K562 (cell line): Measurements from ENCODE around the gene IKBKE. TPM values are rescaled to one million over a fixed set of nuclear protein-coding genes. Genes with fewer than 3 reads are reported as not detected.

Experiments used
- ATAC-seq: fragments of 200-7000 bp; cut with Tn5 transposase; 3 replicates; pipeline ENCODE4 v1.9.1; 2020; ENCODE audit warnings: moderate library complexity
- BruUV-seq: library from RNA; stranded (reverse); fragments of 400-500 nt; replicated peaks from 2 replicates; lab custom pipeline; 2021; lab: Mats Ljungman, UMichigan
- CTCF ChIA-PET: fragments of 300-600 bp; formaldehyde crosslinking; extraction: SDS; loops from one replicate; lab custom pipeline; 2021; ENCODE audit warnings: low intra/inter-chr PET ratio; lab: Yijun Ruan, JAX
- POLR2A ChIA-PET: fragments of 300-600, 350-650 bp; sonication (Branson Sonifier 250); formaldehyde crosslinking; extraction: SDS; loops from one replicate; lab custom pipeline; 2021; ENCODE audit warnings: antibody characterized with exemption, inconsistent platforms; lab: Yijun Ruan, JAX
- DNase-seq, 4 experiments: peaks; one replicate each; pipeline versions ENCODE4 v3.0.0 to v3.0.0-alpha.2; 2011 to 2018; ENCODE audit warnings: low spot score in 3 of 4, mixed read lengths in 3 of 4; ENCODE audit errors: extremely low read depth in 1 of 4
- FAIRE-seq: peaks from 2 replicates; lab custom pipeline; 2011; peaks lifted over from hg19 to GRCh38; lab: Jason Lieb, UNC
- H2AFZ ChIP-seq: 2 replicates; pipeline ENCODE4 v1.6.0; 2011; ENCODE audit warnings: low read depth, low read length, control low read depth, inconsistent platforms
- H3K27ac ChIP-seq: fragments of 200-600 bp; 3 replicates; pipeline ENCODE4 v1.8.0; 2011; ENCODE audit warnings: low read depth, mild to moderate bottlenecking, control low read depth, inconsistent platforms, low read length, moderate library complexity, mixed read lengths; ENCODE audit errors: extremely low read depth
- H3K27me3 ChIP-seq, 2 experiments: fragments of 300-600 bp in 1 of 2; 2 replicates in 1 of 2; 3 replicates in 1 of 2; pipeline versions ENCODE4 v1.6.0 to v1.8.0; 2011; ENCODE audit warnings: inconsistent platforms in 2 of 2, low read length in 2 of 2, mild to moderate bottlenecking in 1 of 2, mixed read lengths in 1 of 2, moderate library complexity in 1 of 2; ENCODE audit not compliant: control insufficient read depth in 2 of 2, insufficient read depth in 2 of 2
- H3K36me3 ChIP-seq: fragments of 300-600 bp; 3 replicates; pipeline ENCODE4 v1.8.0; 2011; ENCODE audit warnings: mild to moderate bottlenecking, low read length, inconsistent platforms; ENCODE audit not compliant: control insufficient read depth, insufficient read depth
- H3K4me1 ChIP-seq, 2 experiments: fragments of 200-600 bp in 1 of 2; replicated peaks in 1 of 2; 2 replicates in 1 of 2; 3 replicates in 1 of 2; pipeline versions ENCODE4 v1.5.1 to v1.8.0; 2011; ENCODE audit warnings: inconsistent platforms in 2 of 2, low read length in 2 of 2, mild to moderate bottlenecking in 1 of 2, mixed read lengths in 1 of 2, moderate library complexity in 1 of 2; ENCODE audit not compliant: control insufficient read depth in 2 of 2, insufficient read depth in 2 of 2
- H3K4me2 ChIP-seq: 2 replicates; pipeline ENCODE4 v1.6.1; 2011; ENCODE audit warnings: low read length, control low read depth, inconsistent platforms, mixed read lengths; ENCODE audit not compliant: insufficient read depth
- H3K4me3 ChIP-seq: fragments of 200-600 bp; sonication (generic), shearing (Covaris generic); 2 replicates; pipeline ENCODE4 v1.5.1; 2016; ENCODE audit warnings: control low read depth, inconsistent platforms
- H3K79me2 ChIP-seq: fragments of 200-600 bp; 3 replicates; pipeline ENCODE4 v1.8.0; 2011; ENCODE audit warnings: low read length, inconsistent platforms; ENCODE audit not compliant: control insufficient read depth, insufficient read depth
- H3K9ac ChIP-seq, 2 experiments: 2 replicates each; pipeline versions ENCODE4 v1.6.0 to v1.6.1; 2011; ENCODE audit warnings: low read depth in 2 of 2, low read length in 2 of 2, control low read depth in 1 of 2, inconsistent platforms in 1 of 2, mild to moderate bottlenecking in 1 of 2, mixed read lengths in 1 of 2; ENCODE audit not compliant: insufficient read depth in 1 of 2
- H3K9me1 ChIP-seq: one replicate; pipeline ENCODE4 v1.6.0; 2011; ENCODE audit warnings: inconsistent platforms, mild to moderate bottlenecking, low read length, moderate library complexity; ENCODE audit not compliant: control insufficient read depth, insufficient read depth
- H3K9me3 ChIP-seq: replicated peaks from 2 replicates; pipeline ENCODE4 v1.5.1; 2011; ENCODE audit warnings: low read depth, low read length, inconsistent platforms; ENCODE audit not compliant: control insufficient read depth, insufficient read depth
- H4K20me1 ChIP-seq: replicated peaks from 2 replicates; pipeline ENCODE4 v1.6.1; 2011; ENCODE audit warnings: low read length, inconsistent platforms, mixed read lengths; ENCODE audit not compliant: control insufficient read depth, insufficient read depth
- CCAR2 ChIP-seq: fragments of 200-400 bp; formaldehyde crosslinking; IDR thresholded peaks from 2 replicates; pipeline ENCODE4 v1.6.1; 2017; ENCODE audit warnings: mild to moderate bottlenecking, low read depth, low read length
- FOXK1 ChIP-seq: sonication (generic); formaldehyde crosslinking; IDR thresholded peaks from 2 replicates; pipeline ENCODE4 v1.8.0; 2022; ENCODE audit warnings: missing genetic modification reagents, mild to moderate bottlenecking, borderline replicate concordance
- POLR2A ChIP-seq: fragments of 450-650 bp; conservative IDR thresholded peaks from 2 replicates; pipeline ENCODE4 v1.6.1; 2016
- WGBS: fragments of 100-300 bp; shearing (Covaris generic); methylation state at CpG from one replicate; pipeline ENCODE4 v1.1.6; 2016; ENCODE audit warnings: low coverage, mixed read lengths; ENCODE audit not compliant: insufficient coverage; ENCODE audit errors: missing lambda C conversion rate; 5-methylcytosine and 5-hydroxymethylcytosine counted together
- in situ Hi-C: fragments of 300-500 bp; cut with MboI; formaldehyde crosslinking; loops from 4 replicates; pipeline ENCODE4 v1.15.0; 2018; ENCODE audit warnings: inconsistent platforms, mixed read lengths
- intact Hi-C: fragments of 100-400 bp; cut with micrococcal nuclease; formaldehyde crosslinking; loops from 2 replicates; pipeline ENCODE4 v1.14.2; 2022
- polyA plus RNA-seq, 8 experiments: library from polyadenylated mRNA; depleted of rRNA in 4 of 8; stranded (reverse) in 5 of 8; unstranded in 3 of 8; fragments of >200 nt; fragmentation: Nextera tagmentation in 2 of 8; fragmentation: Illumina TruSeq in 1 of 8; extraction: Ambion mirVana in 2 of 8; extraction: Trizol in 1 of 8; gene quantifications; 2 replicates each; pipeline versions ENCODE4 v1.2.1 to v1.2.3, GENCODE V29; 2011 to 2014; ENCODE audit warnings: inconsistent platforms in 1 of 8, missing spikeins in 1 of 8
- total RNA-seq, 7 experiments: library from RNA; depleted of rRNA in 6 of 7; stranded (reverse); fragments of >200 nt in 6 of 7; fragmentation: Illumina TruSeq in 2 of 7; extraction: Trizol in 2 of 7; gene quantifications; 2 replicates each; pipeline versions ENCODE4 v1.2.1 to v1.2.3, GENCODE V29; 2011 to 2021; ENCODE audit warnings: low replicate concordance in 1 of 7
- TF ChIP-seq, protein P1 (sequence below): fragments of 450-650 bp; formaldehyde crosslinking; IDR thresholded peaks from 2 replicates; pipeline ENCODE4 v1.4.0; 2020; ENCODE audit warnings: mild to moderate bottlenecking, mixed read lengths
- TF ChIP-seq, protein P2 (sequence below): sonication (generic); formaldehyde crosslinking; IDR thresholded peaks from 2 replicates; pipeline ENCODE4 v1.8.0; 2022; ENCODE audit warnings: missing genetic modification reagents, mild to moderate bottlenecking, borderline replicate concordance

Gene IKBKE
- total and polyA plus RNA-seq, 9 of the 15 experiments (the other 6 are each of a cell fraction or from before 2014, with no cell fraction given), result 2.3 to 9.0 (median 4.8) TPM

DNA sequence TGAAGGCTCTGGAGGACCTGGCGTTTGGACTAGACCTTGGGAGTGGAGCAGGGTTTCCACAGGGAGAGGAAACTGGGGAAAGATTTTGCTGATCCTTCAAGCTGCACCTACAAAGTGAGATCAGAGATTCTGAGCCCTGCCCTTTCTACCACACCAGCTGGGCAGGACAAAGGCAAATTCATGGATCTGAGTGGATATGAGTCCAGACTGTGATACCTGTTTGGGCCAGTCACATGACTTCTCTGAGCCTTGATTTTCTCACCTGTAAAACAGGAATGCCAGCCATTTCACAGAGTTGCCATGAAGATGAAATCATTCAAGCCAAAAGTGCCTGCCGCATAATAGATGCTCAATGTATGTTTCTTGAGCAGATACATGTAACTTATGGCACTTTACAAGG, 32.1 kb downstream of the IKBKE start:
- peak overlapping the region in 1 of 2 experiments; percentile 13; a peak in 1 of 4 replicates for H3K9ac ChIP-seq
- H3K79me2 ChIP-seq, result no peaks in the 10 kb centered on the region
- DNase-seq (no peak), ATAC-seq (no peak), FAIRE-seq (no peak)
- in situ Hi-C loops, result no loop called here
- TF ChIP-seq FOXK1 (CRISPR knock-in tag), result 0 out of 2 replicates have a peak, but pooled peaks have one; percentile 12
- TF ChIP-seq, protein P1, sequence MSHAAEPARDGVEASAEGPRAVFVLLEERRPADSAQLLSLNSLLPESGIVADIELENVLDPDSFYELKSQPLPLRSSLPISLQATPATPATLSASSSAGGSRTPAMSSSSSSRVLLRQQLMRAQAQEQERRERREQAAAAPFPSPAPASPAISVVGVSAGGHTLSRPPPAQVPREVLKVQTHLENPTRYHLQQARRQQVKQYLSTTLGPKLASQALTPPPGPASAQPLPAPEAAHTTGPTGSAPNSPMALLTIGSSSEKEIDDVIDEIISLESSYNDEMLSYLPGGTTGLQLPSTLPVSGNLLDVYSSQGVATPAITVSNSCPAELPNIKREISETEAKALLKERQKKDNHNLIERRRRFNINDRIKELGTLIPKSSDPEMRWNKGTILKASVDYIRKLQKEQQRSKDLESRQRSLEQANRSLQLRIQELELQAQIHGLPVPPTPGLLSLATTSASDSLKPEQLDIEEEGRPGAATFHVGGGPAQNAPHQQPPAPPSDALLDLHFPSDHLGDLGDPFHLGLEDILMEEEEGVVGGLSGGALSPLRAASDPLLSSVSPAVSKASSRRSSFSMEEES (CRISPR knock-in tag), result peak; percentile 90
- TF ChIP-seq POLR2A, result no peak
- no peak for TF ChIP-seq CCAR2
- TF ChIP-seq, protein P2, sequence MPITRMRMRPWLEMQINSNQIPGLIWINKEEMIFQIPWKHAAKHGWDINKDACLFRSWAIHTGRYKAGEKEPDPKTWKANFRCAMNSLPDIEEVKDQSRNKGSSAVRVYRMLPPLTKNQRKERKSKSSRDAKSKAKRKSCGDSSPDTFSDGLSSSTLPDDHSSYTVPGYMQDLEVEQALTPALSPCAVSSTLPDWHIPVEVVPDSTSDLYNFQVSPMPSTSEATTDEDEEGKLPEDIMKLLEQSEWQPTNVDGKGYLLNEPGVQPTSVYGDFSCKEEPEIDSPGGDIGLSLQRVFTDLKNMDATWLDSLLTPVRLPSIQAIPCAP (CRISPR knock-in tag), result 0 out of 2 replicates have a peak, but pooled peaks have one; percentile 3
- no peak overlapping the region for H3K4me3 ChIP-seq
- no peaks in the 10 kb centered on the region for H3K36me3 ChIP-seq
- H3K4me2 ChIP-seq, result no peak overlapping the region
- H3K27me3 ChIP-seq, result no peaks in the 10 kb centered on the region
- no peak overlapping the region for H2AFZ ChIP-seq
- ChIA-PET POLR2A (interaction anchor here (0.6 to 1.5 kb wide), 2 partner anchors 12 to 73 kb away, joined by 3 read pairs; no protein-coding TSS in a partner anchor), CTCF (no interaction called here)
- no peaks in the 10 kb centered on the region for H3K9me3 ChIP-seq
- no peaks in the 10 kb centered on the region for H4K20me1 ChIP-seq
- intact Hi-C loops, result no loop called here
- 77% methylated on average over 2 of the region's 2 CpGs for WGBS
- no TSS peak for BruUV-seq
- no peaks in the 10 kb centered on the region for H3K9me1 ChIP-seq
- peaks cover 25 to 42% of the 10 kb centered on the region in 2 experiments for H3K4me1 ChIP-seq
- H3K27ac ChIP-seq, result no peak overlapping the region
